Activated CD4-positive, CD25-positive, alpha-beta regulatory T cell treated with anti-CD3 and anti-CD28 coated beads, Interleukin-2, amount 50 U/mL, for 24 hours (primary cell): Measurements from ENCODE around the gene PACS1.
A peak's percentile ranks its signal among the peaks of the same experiment; 100 is the strongest.
"Not testable (repeated sequence)": the region's sequence is repeated elsewhere in the genome, so short reads cannot be mapped to it uniquely, and the experiment has no call there.

Experiments
- ATAC-seq, 2 donors: fragments of 150-1000 bp; cut with Tn5 transposase; one replicate each; pipeline ENCODE4 v1.10.0; 2021; ENCODE audit warnings: mild to moderate bottlenecking in 1 of 2, moderate library complexity in 1 of 2

PACS1 gene

DNA sequence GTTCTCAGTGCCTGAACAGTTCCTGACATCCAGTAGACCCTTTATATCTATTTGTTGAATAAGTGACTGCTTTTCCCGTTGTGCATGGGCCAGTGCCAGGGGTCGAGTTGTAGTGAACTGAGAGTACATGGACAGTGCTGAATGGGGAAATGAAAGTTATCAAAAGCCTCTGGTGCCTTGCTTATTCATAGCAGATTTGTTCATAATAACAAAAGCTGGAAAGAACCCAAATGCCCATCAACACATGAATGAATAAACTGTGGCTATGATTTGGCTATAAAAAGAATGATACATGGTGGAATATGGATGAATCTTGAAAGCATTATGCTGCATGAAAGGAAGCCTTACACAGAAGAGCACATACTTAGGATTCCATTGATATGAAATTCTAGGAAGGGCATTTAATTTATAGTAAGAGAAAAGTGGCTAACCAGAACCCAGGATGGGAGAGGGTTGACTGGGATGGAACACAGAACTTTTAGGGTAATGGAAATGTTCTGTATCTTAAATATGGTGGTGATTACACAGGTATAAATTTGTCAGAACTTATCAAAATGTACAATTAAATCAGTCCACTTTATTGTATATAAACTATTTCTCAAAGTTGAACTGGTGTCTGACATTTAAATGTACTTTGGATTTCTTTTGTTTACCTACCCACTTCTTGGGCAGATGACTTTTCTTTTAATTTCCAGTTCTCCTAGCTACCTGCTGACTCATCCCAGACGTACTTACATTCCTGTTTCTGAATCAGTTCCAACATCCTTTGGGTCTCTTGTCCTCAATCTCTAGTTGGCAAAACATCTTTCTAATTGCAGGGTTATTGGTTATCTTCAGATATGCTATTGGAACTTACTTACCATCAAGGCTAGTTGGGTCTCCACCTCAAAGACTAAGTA is 42.8 kb downstream of the PACS1 start:
- no peak for ATAC-seq

GRCh38 chr11:66114957-66115356 is 44.9 kb downstream of the PACS1 start:
- not testable (repeated sequence) for ATAC-seq

GRCh38 chr11:66115638-66116301 is 45.7 kb downstream of the PACS1 start:
- peak; percentile 71 to 74 for ATAC-seq

- no peak for ATAC-seq
These were observed 46.7 kb downstream of the PACS1 start for GRCh38 chr11:66116576-66117361.

GRCh38 chr11:66118847-66119246 is 48.8 kb downstream of the PACS1 start:
- no peak for ATAC-seq

DNA sequence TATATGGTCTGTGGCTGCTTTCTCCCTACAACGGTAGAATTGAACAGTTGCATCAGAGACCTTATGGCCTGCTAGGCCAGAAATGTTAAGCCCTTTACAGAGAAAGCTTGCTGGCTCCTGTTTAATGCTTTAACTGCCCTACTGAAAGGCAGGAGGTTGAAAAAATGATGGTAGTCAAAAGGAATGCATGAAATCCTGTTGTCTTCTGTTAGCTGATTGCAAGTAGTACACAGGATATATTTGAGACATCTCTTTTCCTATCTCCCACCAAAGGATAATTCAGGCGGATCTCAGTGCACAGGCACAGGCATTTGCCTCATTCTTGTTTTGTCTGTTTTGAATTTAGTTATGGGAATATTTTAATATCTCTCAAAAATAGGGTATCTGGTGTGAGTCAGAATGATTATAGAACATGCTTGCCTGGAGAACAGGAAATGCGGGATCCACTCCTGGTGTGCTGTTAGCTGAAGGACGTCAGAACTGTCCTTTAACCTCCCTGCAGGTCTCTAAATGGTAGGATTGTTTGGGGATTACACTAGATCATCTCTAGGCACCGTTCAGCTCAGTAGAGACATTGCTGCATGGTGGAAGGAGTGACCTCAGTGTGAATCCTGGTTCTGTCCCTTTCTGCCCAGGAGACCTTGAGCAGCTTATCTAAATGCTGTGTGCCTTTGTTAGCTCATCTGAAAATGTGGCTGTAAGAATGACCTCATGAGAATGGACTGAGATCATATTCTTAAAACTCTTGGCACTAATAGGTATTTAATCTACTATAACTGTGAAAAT is 49.5 kb downstream of the PACS1 start:
- ATAC-seq, result no peak

GRCh38 chr11:66121466-66121865 is 51.4 kb downstream of the PACS1 start:
- ATAC-seq, result no peak

GRCh38 chr11:66123902-66124301 is 53.8 kb downstream of the PACS1 start:
- ATAC-seq, result no peak

GRCh38 chr11:66124564-66124963 is 54.5 kb downstream of the PACS1 start:
- ATAC-seq, result peak; percentile 62 to 87

GRCh38 chr11:66126064-66126463 is 56.0 kb downstream of the PACS1 start:
- peak; percentile 25 to 46 for ATAC-seq

- ATAC-seq, result peak; percentile 68 to 81
These were observed 56.9 kb downstream of the PACS1 start for GRCh38 chr11:66126808-66127555.

DNA sequence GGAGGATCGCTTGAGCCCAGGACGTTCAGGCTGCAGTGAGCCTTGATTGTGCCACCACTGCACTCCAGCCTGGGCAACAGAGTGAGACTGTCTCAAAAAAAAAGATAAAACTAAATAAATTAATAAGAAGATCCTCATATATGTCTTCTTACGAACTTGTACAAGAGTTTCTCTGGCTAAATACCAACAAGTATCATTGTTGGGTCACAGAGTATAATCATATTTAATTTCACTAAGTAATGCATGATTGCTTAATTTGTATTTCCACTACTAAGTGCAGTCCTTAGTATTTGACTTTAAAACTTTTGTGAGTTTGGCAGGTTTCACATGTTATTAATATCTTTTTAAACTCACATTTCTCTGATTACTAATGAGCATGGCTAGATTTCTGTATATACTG is 60.9 kb downstream of the PACS1 start:
- ATAC-seq, result no peak

- peak; percentile 8 to 29 for ATAC-seq
These were observed 62.0 kb downstream of the PACS1 start for GRCh38 chr11:66131937-66132632.

GRCh38 chr11:66133216-66133775 is 63.2 kb downstream of the PACS1 start:
- ATAC-seq, result no peak

DNA sequence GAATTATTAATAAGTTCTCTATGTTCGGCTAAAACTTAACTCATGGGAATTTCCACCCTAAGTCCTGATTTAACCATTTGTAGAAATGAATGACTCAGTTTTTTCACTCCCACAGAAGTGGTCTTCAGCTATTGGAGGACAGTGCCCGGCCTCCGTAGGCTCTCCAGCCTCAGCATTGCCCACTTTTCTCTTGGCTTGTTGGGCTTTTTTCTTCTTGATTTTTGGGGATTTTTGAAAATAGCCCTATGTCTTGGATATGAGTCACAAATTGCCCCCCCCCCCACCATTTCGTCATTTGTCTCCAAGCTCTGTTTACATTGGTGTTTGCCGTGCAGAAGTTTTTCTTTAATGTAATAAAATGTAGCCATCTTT is 66.7 kb downstream of the PACS1 start:
- peak in 1 of 2 donors; percentile 15 for ATAC-seq

DNA sequence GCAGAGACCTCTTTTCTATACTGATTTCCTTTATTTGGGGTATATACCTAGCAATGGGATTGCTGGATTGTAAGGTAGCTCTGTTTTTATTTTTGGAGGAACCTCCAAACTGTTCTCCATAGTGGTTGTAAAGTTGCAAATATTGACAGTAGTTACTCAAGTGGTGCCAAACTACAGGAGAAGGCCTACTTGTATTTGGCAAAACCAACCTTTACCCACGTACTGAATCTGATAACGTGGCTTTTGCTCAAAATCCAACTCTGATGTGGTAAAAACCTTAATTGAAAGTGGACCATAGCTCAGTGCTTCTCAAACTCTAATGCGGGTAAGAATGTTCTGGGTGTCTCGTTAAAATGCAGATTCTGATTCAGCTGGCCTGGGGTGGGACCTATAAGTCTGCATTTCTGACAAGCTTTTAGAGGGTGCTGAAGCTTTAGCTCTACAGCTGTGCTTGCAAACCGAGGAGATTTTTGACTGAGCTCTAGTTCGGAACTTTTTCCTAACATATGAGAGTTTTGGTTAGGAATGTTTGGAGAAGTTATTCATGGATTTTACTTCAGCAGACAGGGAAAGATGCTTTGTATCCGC is 69.8 kb downstream of the PACS1 start:
- no peak for ATAC-seq

DNA sequence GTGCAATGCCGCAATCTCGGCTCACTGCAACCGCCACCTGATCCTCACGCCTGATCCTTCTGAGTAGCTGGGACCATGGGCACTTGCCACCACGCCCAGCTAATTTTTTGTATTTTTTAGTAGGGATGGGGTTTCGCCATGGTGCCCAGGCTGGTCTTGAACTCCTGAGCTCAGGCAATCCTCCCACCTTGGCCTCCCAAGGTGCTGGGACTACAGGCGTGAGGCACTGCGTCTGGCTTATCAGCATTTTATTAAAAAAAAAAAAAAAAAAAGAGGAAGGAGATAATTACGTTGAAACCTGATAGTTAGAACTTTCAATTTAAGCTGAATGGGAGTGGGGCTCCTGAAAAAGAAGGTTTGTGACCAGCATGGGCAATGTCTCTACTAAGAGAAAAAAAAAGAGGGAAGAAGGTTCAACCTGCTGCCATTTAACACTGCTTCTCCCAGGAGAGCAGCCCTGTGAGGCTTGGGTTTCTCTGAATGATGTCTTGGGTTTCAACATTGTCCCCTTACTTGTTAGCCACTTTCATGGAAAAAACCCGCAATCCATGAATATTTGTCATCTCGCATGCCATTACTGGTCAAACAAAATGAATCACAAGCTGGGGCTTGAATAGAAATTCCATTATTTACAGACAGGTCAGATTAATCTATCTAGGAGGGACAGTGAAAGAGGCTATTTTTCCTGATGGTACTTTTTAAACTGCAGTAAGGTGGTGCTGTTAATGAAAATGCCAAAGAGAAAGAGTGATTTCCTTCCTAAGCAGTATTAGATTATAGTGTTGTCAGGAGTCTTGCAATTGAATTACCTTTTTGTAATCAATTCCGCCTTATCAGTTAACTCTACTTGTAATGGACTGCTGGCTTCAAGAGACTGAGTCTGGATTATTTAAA is 72.5 kb downstream of the PACS1 start:
- ATAC-seq, result no peak

DNA sequence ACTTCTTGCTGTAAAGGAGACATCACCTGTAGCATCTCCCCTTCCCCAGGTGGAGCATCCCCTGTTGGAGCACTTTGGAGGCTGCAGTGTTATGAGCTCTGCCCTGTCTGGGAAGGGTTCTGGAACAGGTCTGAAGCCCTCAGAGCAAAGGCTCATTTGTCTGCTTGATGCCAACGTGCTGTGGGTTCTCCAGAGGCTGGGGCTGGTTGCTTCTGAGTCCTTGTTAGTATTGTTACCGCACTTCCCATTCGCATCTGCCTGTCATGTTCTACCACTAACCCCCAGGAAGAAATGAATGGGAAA is 73.1 kb downstream of the PACS1 start:
- ATAC-seq, result no peak

DNA sequence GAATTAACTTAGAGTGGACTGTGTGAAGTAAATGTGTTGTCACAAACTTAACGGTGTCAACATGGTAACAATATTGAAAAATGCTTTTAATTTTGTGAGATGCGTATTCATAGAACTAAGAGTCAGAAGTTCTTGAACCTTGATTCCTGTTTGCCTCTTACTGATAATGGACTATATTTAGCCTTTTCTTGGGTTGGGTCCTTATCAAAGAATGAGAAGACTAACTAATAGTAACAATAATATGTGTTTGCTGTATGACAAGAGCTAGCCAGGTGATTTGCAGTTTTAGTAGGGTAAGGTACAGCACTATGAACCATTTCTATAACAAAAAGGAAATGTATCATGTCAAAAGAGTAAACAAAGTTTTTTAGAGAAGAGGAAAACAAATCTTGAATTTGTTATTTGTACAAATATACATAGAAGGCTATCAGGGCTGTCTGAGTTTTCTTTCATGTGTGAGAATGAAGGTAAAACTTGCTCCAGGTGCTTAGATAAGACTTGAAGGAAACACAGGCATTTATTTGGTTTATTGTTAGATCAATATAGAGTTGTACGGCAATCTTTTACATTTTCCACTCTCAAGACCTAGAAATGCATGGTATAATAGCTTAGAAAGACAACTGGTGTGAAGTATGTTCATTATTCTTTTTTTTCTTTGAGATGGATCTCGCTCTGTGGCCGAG is 74.1 kb downstream of the PACS1 start:
- ATAC-seq, result no peak
